ENCODE measurements around the gene MKRN2.

Gene MKRN2

GRCh38 chr3:12603969-12604368, 47.1 kb downstream of the MKRN2 start:
- TF ChIP-seq Cebpa-rat (IDR thresholded peaks at IDR 0.05): no peak
- no peak overlapping the region for H3K9ac ChIP-seq
- peaks cover 36% of the 10 kb centered on the region for H4K20me1 ChIP-seq
- no peak overlapping the region for H3K4me2 ChIP-seq
- no peaks in the 10 kb centered on the region for H3K27me3 ChIP-seq
- H3K9me3 ChIP-seq: no peaks in the 10 kb centered on the region
- H3K27ac ChIP-seq: no peak overlapping the region
- H3K4me3 ChIP-seq: no peak overlapping the region
- H3K4me1 ChIP-seq: no peaks in the 10 kb centered on the region
- H3K36me3 ChIP-seq: peaks cover 98% of the 10 kb centered on the region

GRCh38 chr3:12608376-12608775, 51.5 kb downstream of the MKRN2 start:
- TF ChIP-seq Cebpa-rat (IDR thresholded peaks at IDR 0.05): no peak
- H3K27ac ChIP-seq: no peak overlapping the region

GRCh38 chr3:12611117-12611516, 54.2 kb downstream of the MKRN2 start:
- TF ChIP-seq Cebpa-rat (IDR thresholded peaks at IDR 0.05): no peak
- H3K27me3 ChIP-seq: no peaks in the 10 kb centered on the region
- H3K4me1 ChIP-seq: no peaks in the 10 kb centered on the region
- H4K20me1 ChIP-seq: peaks cover 78% of the 10 kb centered on the region
- H3K36me3 ChIP-seq: peaks cover 94% of the 10 kb centered on the region
- no peak overlapping the region for H3K9ac ChIP-seq
- H3K4me3 ChIP-seq: no peak overlapping the region
- H3K9me3 ChIP-seq: no peaks in the 10 kb centered on the region
- H3K4me2 ChIP-seq: no peak overlapping the region
- H3K27ac ChIP-seq: no peak overlapping the region

More at GRCh38 chr3:12608376-12608775, 51.5 kb downstream of the MKRN2 start:
- no peaks in the 10 kb centered on the region for H3K27me3 ChIP-seq
- no peak overlapping the region for H3K9ac ChIP-seq
- peaks cover 93% of the 10 kb centered on the region for H3K36me3 ChIP-seq
- H3K9me3 ChIP-seq: no peaks in the 10 kb centered on the region
- no peaks in the 10 kb centered on the region for H3K4me1 ChIP-seq
- peaks cover 63% of the 10 kb centered on the region for H4K20me1 ChIP-seq
- H3K4me2 ChIP-seq: no peak overlapping the region
- H3K4me3 ChIP-seq: no peak overlapping the region

- Histone ChIP-seq H3K4me1 (no peaks in the 10 kb centered on the region), H3K27ac (no peak overlapping the region), H3K27me3 (no peaks in the 10 kb centered on the region), H3K4me2 (no peak overlapping the region), H3K9ac (no peak overlapping the region), H3K9me3 (no peaks in the 10 kb centered on the region), H4K20me1 (peaks cover 94% of the 10 kb centered on the region), H3K4me3 (no peak overlapping the region), H3K36me3 (peaks cover 94% of the 10 kb centered on the region)
- no peak for TF ChIP-seq Cebpa-rat (IDR thresholded peaks at IDR 0.05)
These were observed 55.8 kb downstream of the MKRN2 start for GRCh38 chr3:12612514-12613226.

- Histone ChIP-seq H3K27me3 (no peaks in the 10 kb centered on the region), H3K9ac (no peak overlapping the region), H3K27ac (no peak overlapping the region), H4K20me1 (peaks cover 99% of the 10 kb centered on the region), H3K4me2 (no peak overlapping the region), H3K4me3 (no peak overlapping the region), H3K9me3 (no peaks in the 10 kb centered on the region), H3K36me3 (peaks cover 94% of the 10 kb centered on the region), H3K4me1 (no peaks in the 10 kb centered on the region)
- no peak for TF ChIP-seq Cebpa-rat (IDR thresholded peaks at IDR 0.05)
These were observed 56.4 kb downstream of the MKRN2 start for GRCh38 chr3:12613250-12613649.

GRCh38 chr3:12615266-12615665, 58.4 kb downstream of the MKRN2 start:
- no peak overlapping the region for H3K27ac ChIP-seq
- no peak for TF ChIP-seq Cebpa-rat (IDR thresholded peaks at IDR 0.05)

GRCh38 chr3:12618426-12618825, 61.5 kb downstream of the MKRN2 start:
- Histone ChIP-seq H3K9ac (no peak overlapping the region), H3K27me3 (no peaks in the 10 kb centered on the region), H3K4me3 (no peak overlapping the region), H3K9me3 (no peaks in the 10 kb centered on the region), H3K36me3 (peaks cover 67% of the 10 kb centered on the region), H4K20me1 (peaks cover 100% of the 10 kb centered on the region), H3K27ac (no peak overlapping the region), H3K4me2 (no peak overlapping the region), H3K4me1 (peaks cover 13% of the 10 kb centered on the region)
- no peak for TF ChIP-seq Cebpa-rat (IDR thresholded peaks at IDR 0.05)

More at GRCh38 chr3:12615266-12615665, 58.4 kb downstream of the MKRN2 start:
- peaks cover 99% of the 10 kb centered on the region for H4K20me1 ChIP-seq
- H3K4me1 ChIP-seq: no peaks in the 10 kb centered on the region
- H3K4me3 ChIP-seq: no peak overlapping the region
- H3K36me3 ChIP-seq: peaks cover 91% of the 10 kb centered on the region
- no peaks in the 10 kb centered on the region for H3K27me3 ChIP-seq
- no peak overlapping the region for H3K4me2 ChIP-seq
- H3K9me3 ChIP-seq: no peaks in the 10 kb centered on the region
- H3K9ac ChIP-seq: no peak overlapping the region

GRCh38 chr3:12620305-12620704, 63.4 kb downstream of the MKRN2 start:
- H3K9ac ChIP-seq: no peak overlapping the region
- H3K36me3 ChIP-seq: peaks cover 52% of the 10 kb centered on the region
- peaks cover 100% of the 10 kb centered on the region for H4K20me1 ChIP-seq
- no peak overlapping the region for H3K4me3 ChIP-seq
- H3K9me3 ChIP-seq: no peaks in the 10 kb centered on the region
- no peak overlapping the region for H3K27ac ChIP-seq
- no peak for TF ChIP-seq Cebpa-rat (IDR thresholded peaks at IDR 0.05)
- H3K4me2 ChIP-seq: no peak overlapping the region
- H3K4me1 ChIP-seq: peaks cover 29% of the 10 kb centered on the region
- H3K27me3 ChIP-seq: no peaks in the 10 kb centered on the region

- Histone ChIP-seq H3K4me2 (no peak overlapping the region), H3K4me3 (no peak overlapping the region), H3K36me3 (peaks cover 48% of the 10 kb centered on the region), H3K4me1 (peaks cover 33% of the 10 kb centered on the region), H3K27ac (no peak overlapping the region), H3K27me3 (no peaks in the 10 kb centered on the region), H3K9me3 (no peaks in the 10 kb centered on the region), H4K20me1 (peaks cover 100% of the 10 kb centered on the region), H3K9ac (no peak overlapping the region)
- no peak for TF ChIP-seq Cebpa-rat (IDR thresholded peaks at IDR 0.05)
These were observed 63.8 kb downstream of the MKRN2 start for GRCh38 chr3:12620729-12621128.

- no peak overlapping the region for H3K4me3 ChIP-seq
- no peak overlapping the region for H3K27ac ChIP-seq
- H3K4me2 ChIP-seq: no peak overlapping the region; the same call in 1 of the 2 replicates
- peaks cover 32% of the 10 kb centered on the region for H3K36me3 ChIP-seq
- no peak overlapping the region for H3K9ac ChIP-seq
- H3K4me1 ChIP-seq: peaks cover 45% of the 10 kb centered on the region
- no peaks in the 10 kb centered on the region for H3K27me3 ChIP-seq
- TF ChIP-seq Cebpa-rat (IDR thresholded peaks at IDR 0.05): no peak
- no peaks in the 10 kb centered on the region for H3K9me3 ChIP-seq
- H4K20me1 ChIP-seq: peaks cover 100% of the 10 kb centered on the region
These were observed 65.4 kb downstream of the MKRN2 start for GRCh38 chr3:12622335-12622734.
